Germinal center (tissue), 1 donor: Measurements from ENCODE around the gene AEBP2.
"Not testable (repeated sequence)": the region's sequence is repeated elsewhere in the genome, so short reads cannot be mapped to it uniquely, and the experiment has no call there.

Experiments used
- DNase-seq: peaks from one replicate; pipeline ENCODE4 v3.0.0; 2012; ENCODE audit warnings: mixed read lengths, low spot score

AEBP2 gene

DNA sequence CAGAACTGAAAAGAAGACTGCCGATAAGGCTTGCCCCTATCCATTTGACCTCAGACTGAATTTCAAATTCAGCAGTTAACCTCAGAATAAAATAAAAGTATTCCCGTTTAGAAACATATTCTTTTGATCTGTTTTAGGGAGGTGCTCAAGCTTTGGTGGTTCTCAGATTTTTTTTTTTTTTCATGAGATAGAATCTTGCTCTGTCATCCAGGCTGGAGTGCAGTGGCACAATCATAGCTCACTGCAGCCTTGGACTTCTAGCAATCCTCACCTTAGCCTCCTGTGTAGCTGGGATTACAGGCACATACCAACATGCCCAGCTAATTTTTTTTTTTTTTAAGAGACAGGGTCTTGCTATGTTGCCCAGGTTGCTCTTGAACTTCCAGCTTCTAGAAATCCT is 15.5 kb downstream of the AEBP2 start:
- no peak for DNase-seq

GRCh38 chr12:19456176-19456575 is 16.9 kb downstream of the AEBP2 start:
- DNase-seq = no peak

GRCh38 chr12:19457561-19457960 is 18.3 kb downstream of the AEBP2 start:
- no peak for DNase-seq

GRCh38 chr12:19458733-19459132 is 19.4 kb downstream of the AEBP2 start:
- DNase-seq = peak; percentile 34

DNA sequence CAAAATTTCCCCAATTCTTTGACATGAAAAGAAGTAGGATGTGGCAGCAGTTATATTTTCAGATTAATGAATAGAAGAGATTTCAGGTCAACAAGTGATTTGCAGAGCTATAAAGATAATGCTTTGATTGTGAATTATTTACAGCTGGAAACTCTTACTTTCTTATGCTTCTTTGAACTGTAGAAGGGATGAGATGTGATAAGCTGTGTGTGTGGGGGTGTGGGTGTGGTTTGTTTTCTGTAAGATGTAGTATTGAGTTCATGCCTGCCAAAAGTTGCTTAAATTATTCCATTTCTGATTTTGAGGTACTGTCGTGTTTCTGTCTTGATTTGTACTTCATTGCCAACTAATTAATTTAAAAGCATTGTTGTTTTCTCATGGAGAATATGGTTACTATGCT is 22.7 kb downstream of the AEBP2 start:
- no peak for DNase-seq

DNA sequence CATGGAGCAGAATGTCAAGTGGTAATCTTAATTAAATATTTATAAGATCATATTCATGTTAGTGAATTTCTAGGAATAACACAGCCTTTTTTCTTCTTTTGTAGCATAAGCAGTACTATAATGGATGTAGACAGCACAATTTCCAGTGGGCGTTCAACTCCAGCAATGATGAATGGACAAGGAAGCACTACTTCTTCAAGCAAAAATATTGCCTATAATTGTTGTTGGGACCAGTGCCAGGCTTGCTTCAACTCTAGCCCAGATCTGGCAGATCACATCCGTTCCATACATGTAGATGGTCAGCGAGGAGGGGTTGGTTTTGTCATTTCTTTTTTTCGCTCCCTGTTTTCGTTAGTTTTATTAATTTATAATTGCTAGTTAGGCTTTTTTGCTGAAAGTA is 23.1 kb downstream of the AEBP2 start:
- DNase-seq = no peak

DNA sequence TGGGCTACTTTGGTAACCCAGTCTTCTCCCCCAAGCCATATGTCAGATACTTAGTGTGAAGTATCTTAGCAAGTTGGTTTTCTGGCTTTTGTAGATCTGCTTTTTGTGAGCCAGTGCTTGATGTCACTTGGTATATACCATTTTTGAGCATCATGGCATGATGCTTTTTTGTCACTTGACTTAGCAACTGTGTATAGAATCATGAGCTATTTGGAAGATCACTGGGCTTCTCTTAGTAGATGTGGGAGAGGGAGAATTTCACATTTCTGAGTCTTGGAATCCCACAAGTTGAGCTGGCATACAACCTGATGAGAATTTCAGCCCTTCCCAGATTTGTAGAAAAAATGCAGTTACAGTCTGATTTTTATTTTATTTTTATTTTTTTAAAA is 24.9 kb downstream of the AEBP2 start:
- no peak for DNase-seq

- no peak for DNase-seq
These were observed 26.4 kb downstream of the AEBP2 start for GRCh38 chr12:19465711-19466110.

DNA sequence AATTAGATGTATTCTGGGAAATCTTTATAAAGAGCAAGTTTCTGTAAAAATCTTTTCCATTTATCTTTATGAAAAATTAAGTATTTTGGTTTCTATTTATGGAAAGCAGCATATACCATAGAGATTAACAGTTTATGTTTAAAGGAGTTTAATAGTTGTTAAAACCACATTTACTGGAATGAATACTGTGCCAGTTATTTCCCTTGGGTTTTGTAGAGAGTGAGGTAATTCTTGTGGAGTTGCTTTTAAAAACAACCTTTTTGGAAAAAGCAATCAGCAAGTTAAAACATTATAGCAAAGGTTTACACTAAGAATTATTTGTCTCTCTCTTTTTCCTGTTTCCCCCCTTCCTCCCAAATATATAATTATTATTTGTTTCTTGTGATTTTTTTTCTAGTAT is 34.9 kb downstream of the AEBP2 start:
- no peak for DNase-seq

GRCh38 chr12:19475884-19476505 is 36.7 kb downstream of the AEBP2 start:
- DNase-seq = not testable (repeated sequence)

GRCh38 chr12:19477071-19477470 is 37.8 kb downstream of the AEBP2 start:
- no peak for DNase-seq

- no peak for DNase-seq
These were observed 41.2 kb downstream of the AEBP2 start for GRCh38 chr12:19480459-19480858.

- DNase-seq = no peak
These were observed 42.7 kb downstream of the AEBP2 start for GRCh38 chr12:19482036-19482435.

GRCh38 chr12:19482551-19483109 is 43.3 kb downstream of the AEBP2 start:
- DNase-seq = no peak

- DNase-seq = no peak
These were observed 44.4 kb downstream of the AEBP2 start for GRCh38 chr12:19483727-19484126.

DNA sequence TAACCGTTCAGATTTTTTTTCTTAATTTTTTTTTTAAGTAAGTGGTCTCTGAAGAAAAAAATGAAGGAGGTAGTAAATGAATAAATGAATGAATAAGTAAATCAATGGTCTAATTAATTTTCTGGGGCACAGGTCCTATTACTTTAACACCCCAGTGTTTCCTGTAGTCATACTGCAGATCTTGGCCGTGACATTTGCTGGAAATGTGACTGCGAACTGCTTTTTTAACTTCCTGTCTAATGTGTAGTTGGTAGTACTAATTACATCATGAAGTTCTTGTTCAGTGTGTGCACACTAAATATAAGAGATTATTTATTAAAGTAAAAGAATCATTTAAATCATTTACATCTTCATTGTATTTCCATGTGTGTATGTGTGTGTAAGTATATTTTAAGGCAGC is 45.4 kb downstream of the AEBP2 start:
- no peak for DNase-seq

GRCh38 chr12:19485240-19485639 is 45.9 kb downstream of the AEBP2 start:
- DNase-seq = no peak

DNA sequence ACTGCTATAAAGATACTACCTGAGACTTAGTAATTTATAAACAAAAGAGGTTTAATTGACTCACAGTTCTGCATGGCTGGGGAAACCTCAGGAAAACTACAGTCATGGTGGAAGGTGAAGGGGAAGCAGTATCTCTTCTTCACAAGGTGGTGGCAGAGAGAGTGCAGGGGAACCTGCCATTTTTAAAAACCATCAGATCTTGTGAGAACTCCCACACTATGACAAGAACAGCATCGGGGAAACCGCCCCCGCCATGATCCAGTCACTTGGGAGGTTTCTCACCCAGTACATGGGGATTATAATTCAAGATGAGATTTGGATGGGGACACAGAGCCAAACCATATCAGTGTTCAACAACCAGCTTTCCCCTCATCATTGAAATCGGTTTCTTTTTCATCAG is 49.9 kb downstream of the AEBP2 start:
- no peak for DNase-seq

- DNase-seq = no peak
These were observed 51.6 kb downstream of the AEBP2 start for GRCh38 chr12:19490908-19491307.

DNA sequence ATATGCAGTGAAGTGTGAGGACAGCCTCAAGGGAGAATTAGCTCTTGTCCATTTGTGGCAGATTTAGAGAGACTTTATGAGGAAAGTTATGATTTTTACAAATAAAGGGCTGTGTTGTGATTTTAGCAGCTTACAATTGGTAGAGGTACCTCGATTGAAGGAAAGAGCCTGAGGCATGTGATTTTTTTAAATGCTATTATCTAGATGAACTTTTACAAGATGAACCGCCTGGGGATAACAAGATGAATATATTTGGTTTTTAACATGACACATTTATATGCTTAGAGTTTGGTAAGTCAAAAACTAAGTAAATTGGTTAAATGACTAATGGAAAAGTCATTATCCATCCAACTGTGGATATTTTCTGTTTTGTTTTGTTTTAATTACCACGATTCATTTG is 52.6 kb downstream of the AEBP2 start:
- DNase-seq = peak; percentile 15

- DNase-seq = no peak
These were observed 57.1 kb downstream of the AEBP2 start for GRCh38 chr12:19496219-19496878.

- DNase-seq = no peak
These were observed 58.8 kb downstream of the AEBP2 start for GRCh38 chr12:19498099-19498498.

- DNase-seq = no peak
These were observed 59.7 kb downstream of the AEBP2 start for GRCh38 chr12:19499030-19499429.

DNA sequence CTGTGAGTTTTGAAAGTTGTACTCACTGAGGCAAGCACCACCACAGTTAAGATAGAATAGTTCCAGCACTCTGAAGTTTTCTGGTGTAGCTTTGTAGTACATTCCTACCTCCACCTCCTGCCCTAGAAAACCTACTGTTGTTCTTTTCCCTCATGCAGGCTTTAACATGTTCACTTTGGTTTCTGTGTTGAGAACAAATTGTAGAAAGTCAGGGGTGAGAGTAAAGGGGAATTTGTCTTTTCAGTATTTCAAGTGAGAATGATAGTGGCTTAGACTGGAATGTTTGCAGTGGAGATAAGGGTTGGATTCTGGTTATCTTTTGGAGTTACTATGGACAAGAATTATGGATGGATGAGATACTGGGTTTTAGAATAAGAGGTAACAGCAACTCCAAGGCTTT is 67.2 kb downstream of the AEBP2 start:
- DNase-seq = no peak
